Activated CD8-positive, alpha-beta memory T cell treated with anti-CD3 and anti-CD28 coated beads for 48 hours (primary cell): ENCODE data around the gene RIPK3.
A peak's percentile ranks its signal among the peaks of the same experiment; 100 is the strongest.
"Not testable (repeated sequence)": the region's sequence is repeated elsewhere in the genome, so short reads cannot be mapped to it uniquely, and the experiment has no call there.

ENCODE experiments used
- DNase-seq, 3 experiments: peaks; one replicate each; pipeline ENCODE4 v3.0.0-alpha.2; 2020; ENCODE audit warnings: low read depth in 2 of 3, low spot score in 2 of 3

Gene RIPK3

DNA sequence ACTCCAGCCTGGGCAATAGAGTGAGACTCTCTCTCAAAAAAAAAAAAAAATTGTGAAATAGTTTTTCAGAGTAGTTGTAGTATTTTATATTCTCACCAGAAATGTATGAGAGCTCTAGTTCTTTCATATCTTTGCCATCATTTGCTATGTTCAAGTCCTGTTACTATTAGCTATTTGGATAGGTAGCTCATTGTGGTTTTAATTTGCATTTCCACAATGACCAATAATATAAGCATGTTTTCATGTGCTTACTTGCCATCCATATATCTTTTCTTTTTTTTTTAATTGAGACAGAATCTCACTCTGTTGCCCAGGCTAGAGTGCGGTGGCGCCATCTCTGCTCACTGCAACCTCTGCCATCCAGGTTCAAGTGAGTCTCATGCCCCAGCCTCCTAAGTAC lies 8.4 kb upstream of the RIPK3 start:
- no peak for DNase-seq

DNA sequence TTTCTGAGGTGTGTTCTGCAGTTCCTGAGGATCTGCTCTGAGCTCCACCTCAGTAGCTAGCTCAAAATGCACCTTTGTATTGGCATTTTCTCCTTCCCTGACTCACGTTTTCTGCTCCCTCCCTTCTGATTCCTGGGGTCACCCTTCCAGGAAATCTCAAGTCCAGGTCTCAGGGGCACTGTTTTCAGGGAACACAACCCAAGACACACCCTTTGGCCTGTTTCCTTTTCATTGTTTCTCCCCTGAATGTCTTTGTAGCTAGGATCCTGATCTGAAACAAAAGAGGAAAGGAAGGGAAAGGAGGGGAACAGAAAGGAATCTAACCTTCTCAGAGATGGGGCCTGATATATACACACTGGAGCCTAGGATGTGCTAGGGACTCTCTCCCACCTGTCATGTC lies 7.3 kb upstream of the RIPK3 start:
- DNase-seq = no peak

DNA sequence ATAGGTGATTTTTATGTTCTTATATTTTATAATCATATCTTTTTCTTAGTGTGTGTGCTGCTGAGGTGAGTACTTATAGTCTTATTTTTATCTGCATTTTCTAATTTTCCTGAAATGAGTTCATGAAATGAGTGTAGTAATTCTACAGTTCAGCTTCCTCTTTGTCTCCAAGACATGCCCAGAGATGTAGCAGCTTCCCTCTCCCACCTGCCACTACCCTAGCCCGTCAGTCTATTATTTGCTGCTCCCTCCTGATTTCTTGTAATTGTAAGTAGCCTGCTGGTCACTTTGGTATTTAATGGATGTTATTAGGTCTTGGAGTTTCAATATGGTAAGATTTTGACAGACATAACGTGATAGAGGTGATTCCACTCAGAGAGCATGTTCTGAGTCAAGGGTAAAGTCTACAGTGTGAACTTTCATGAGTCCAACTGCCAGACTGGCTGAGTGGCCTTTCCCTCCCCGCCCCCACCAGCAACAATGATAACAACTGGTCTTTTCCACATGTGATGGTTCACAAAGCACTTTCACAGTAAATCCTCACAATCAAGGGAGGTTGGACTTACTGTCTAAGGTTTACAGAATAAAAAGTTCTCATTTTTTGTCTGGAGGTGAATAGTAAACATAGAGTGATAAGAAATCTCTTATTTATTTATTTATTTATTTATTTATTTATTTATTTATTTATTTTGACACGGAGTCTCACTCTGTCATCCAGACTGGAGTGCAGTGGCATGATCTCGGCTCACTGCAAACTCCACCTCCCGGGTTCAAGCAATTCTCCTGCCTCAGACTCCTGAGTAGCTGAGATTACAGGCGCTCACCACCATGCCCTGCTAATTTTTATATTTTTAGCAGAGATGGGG lies 4.2 kb upstream of the RIPK3 start:
- DNase-seq = no peak

DNA sequence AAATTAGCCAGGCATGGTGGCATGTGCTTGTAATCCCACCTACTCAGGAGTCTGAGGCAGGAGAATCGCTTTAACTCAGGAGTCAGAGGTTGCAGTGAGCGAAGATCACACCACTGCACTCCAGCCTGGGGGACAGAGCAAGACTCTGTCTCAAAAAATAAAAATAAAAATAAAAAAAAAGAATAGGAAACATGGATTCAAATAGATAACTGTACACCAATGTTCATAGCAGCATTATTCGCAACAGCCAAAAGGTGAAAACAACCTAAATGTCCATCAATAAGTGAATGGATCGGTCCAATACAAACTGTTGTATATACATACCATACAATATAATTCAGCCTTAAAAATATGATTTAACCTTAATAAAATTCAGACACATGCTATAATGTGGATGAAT lies 3.1 kb upstream of the RIPK3 start:
- DNase-seq = no peak

DNA sequence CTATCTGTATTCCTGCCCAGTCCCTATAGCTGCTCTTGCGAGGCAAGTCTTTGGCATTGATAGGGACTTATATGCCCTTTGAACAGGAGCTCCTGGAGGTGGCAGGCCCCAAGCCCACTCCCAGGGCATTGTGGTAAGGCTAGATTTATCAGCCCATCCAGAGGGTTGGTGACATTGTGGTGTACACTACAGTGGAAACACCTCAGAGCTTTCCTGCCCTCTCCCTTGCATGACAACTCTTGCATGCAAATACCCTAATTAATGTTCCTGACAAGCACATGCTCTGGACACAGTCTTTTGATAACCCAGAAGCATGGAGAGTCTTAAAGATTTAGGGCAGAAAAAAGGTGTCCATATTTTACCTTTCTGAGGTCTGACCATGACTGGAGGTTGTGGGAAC lies 815 bp upstream of the RIPK3 start:
- DNase-seq = no peak

DNA sequence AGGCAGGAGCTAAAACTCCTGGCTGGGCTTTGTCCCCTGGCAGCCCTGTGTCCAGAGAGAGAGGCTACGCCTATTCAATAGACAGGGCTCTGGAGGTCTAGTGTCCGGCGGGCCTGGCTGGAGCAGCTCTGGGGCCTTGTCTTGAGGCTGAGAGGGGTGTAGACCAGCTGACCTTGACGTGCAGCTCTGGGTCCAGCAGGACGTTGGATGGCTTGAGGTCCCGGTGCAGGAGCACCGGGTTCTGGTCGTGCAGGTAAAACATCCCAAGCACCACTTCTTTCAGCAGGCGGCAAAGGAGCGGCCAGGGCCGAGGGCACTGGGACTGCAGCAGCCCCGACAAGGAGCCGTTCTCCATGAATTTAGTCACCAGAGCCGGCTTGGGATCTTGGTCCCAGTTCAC lies 948 bp downstream of the RIPK3 start:
- no peak for DNase-seq

DNA sequence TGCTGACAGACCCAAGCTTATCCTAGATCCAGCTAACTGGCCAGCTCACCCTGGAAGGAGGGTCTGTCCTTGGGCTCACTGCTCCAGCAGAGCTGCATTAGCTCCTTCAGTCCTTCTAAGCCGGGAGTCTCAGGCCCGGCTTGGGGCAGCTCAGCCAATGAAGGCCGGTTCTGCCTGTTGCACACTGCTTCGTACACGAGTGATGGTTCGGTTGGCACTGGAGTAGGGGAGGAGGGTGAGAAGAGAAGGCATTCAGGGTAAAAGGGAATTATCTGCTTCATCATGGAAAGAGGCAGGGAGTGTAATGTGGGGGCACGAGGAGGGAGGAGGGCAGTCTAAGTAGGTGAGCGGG lies 2.0 kb downstream of the RIPK3 start:
- DNase-seq = no peak

DNA sequence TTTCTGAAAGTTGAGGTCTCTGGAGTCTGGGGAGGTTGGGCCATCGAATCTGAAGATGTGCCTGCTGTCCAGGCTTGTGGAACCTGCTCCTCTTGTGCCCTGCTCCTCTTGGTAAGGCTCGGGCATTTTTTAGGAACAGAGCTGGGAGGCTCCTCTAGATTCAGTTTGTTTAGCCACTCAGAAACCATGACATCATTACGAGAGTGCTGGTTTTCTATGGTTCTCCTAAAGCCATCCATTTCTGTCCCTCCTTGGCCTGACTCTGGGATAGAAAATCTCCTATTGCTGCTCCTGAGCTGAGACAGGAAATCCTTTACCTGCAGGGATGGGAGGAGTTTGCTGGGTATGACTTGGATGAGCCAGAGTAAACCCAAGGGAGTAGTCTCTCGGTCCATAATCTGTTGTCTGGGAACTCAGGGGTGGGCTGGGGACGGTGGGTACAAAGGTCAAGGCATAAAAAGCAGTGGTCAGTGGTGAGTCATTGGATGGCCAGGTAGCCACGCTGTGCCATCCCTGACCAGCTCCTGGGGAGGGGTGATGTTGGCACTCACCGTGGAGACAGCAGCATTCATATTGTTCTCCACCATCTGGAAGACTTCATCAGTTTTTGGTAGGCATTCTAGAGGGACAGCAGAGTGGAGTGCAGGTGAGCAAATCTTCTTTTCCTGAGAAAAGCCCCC lies 2.5 kb downstream of the RIPK3 start:
- DNase-seq = no peak

DNA sequence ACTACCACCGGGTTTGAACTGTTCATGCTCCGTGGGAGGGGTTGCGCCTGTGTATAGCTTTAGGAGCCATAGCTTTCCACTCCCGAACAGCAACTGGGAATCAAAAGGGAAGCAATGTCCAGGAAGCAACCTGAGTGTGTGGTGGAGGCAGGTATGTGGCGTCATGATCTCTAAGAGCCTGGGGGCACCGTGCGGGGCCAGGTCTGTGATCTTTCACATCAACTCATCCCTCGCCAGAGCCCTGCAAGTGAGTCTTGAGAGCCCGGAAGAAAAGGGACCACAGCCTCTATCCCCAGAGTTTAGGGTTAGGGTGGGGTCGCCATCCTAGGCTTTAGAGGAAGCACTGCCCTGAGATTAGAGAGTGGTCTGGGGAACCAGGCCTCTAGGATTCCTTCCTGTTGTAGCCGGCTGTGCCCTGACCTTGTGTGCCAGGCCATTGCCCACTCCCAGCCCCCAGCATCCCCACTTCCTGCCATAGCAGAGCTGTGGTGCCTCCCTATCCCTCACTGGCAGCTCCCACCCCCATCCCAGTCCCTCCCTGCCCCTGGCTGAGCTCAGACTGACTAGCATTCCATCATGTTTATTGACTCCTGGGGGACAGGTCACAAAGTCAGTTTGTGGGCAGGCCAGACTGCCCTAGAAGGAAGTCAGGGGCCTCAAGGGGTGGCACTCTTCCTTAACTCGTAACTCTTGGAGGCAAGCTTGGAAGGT lies 4.2 kb downstream of the RIPK3 start:
- no peak for DNase-seq

DNA sequence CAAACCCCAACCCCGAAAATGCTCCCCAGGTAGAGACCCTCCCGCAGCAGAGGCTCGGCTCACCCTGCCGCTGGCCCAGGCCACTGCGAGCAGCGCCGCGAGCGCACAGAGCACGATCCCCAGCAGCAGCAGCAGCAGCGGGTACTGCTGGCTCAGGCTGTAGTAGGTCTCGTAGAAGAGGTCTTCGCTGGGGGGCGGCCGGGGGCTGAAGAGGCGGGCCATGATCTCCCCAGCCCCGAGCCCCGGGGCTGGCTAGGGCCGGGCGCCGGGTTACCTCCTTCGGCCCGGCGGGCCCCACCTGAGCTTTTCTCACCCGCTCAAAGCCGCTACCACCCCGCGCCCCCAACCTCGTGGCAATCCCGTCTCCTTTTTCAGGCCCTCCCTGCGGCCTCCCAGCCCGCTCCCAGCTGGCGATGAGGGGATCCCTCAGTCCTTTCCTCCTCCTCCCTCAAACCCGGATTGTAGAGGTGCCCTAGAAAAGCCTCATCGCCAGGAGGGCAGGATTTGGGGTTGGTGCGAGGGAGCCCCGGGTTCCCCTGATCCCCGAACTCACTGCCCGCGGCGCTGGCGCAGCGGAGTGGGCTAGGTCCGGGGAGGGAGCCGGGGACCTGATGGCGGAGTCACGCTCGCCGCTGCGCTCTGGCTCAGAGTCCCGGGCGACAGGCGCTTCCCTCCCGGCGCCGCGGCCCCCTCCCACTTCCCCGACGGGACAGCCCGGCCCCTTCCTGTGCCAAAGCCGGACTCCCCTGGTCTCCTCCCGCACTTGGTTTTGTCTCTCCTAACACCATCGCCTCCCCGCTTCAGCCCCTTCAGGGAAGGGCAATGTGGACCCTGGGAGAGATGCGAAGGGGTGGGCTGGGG lies 5.1 kb downstream of the RIPK3 start, which contains the start of gene ADCY4:
TSS of gene ADCY4 (minus strand) at position 641 of the 861 bp plus-strand sequence. CDS start at position 222, 419 bp downstream.
- DNase-seq = no peak

DNA sequence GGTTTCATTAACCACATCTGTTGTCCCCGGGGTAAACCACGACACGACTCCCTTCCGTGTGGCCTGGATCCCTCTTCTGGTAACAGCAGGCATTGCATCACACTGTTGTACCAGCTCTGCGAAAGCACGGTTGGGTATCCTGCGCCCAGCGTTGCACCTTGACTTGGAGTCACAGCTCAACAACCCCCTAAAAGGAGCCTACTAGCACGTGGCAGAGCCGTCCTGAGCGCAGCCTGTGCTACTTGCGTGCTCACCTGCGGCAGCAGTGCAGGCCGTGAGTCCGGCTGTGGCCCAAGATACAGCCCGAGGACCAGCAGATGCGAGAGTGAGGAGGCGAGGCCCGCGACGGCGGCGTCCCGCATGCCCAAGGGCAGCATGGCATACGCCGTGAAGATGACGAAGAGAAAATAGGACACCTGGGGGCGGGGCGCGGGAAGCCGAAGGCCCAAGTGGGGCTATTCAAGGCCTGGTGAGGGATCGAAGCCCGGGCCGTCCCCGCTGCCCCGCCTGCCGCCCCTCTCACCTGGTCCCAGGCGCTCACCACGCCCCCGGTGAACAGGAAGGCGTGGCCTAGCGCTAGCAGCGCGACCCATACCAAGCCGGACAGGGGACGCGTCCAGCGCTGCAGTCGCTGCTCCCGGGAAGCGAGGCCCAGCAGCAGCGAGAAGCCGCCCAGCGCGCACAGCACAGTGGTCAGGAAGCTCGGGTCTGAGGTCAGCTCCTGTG lies 7.4 kb downstream of the RIPK3 start:
- peak in 1 of 3 experiments; percentile 55 for DNase-seq

DNA sequence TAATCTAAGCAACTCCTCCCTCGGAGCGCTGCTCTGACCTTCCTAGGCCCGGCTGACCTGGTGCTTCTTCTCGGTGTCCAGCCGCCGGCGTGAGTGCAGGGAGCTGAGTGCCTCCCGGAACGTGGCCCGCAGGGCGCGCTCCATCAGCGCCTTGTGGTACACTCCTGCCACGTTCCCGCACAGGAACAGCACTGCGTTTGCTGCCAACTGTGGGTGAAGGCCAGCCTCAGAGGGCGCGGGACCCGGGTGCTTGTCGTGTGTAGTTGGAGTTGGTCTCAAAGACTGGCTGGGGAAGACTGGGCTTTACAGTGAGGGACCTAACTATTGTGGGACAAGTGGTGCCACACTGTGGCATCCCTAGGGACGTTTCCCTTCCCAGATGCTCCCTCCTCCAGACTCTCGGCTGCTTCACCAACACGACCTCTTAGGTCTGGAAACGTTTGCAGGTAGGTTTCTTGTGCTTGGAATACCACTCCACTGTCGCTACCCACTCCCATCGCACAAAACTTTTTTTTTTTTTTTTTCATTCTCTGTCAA lies 8.0 kb downstream of the RIPK3 start:
- no peak for DNase-seq

DNA sequence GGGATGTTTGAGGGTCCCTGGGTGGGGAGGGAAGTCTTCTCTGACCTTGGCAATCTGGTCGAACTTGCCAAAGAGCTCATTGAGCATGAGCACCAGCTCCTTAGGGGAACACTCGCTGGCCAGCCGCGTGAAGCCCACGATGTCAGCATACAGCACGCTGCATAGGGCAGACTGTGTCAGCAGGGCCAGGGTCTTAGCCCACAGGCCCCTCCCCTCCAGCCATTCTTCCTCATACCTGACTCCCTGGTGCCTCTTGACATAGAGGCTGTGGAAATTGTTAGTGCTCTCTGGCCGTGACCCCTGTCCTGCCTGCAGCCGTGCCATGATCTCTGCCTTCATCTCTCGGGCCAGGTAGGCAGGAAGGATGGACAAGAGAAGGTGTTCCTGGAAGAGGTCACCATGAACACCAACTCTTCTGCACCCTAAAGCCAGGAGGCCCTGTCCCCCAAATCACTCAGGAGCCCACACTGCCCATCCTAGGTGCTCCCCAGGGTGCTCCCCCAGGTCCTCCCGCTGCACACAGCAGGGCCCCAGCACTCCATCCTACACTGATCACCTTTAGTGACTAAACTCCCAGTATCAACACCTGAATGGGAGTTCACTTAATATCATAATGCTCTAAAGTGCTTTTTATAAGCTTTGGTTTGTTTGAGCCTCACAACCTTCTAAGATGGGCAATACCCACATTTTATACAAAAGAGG lies 8.7 kb downstream of the RIPK3 start:
- DNase-seq = no peak

DNA sequence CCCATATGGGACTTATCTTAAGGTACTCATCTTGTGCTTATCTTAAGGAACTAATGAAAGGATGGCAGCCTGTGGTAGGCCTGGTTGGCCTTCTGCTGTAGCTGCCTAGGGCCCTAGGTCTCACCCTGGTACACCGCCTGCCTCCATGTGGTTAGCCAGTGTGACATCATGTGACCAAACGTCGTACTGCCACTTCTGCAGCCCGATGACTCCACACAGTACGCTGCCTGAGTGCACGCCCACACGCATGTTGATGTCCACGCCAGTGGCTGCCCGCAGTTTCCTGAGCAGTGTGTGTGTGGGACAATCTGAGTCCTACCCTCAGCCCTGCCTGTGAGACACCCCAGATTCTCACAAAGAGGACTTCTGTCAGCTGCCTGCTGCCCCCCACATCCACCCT lies 10.1 kb downstream of the RIPK3 start:
- DNase-seq = peak in 1 of 3 experiments; percentile 52

DNA sequence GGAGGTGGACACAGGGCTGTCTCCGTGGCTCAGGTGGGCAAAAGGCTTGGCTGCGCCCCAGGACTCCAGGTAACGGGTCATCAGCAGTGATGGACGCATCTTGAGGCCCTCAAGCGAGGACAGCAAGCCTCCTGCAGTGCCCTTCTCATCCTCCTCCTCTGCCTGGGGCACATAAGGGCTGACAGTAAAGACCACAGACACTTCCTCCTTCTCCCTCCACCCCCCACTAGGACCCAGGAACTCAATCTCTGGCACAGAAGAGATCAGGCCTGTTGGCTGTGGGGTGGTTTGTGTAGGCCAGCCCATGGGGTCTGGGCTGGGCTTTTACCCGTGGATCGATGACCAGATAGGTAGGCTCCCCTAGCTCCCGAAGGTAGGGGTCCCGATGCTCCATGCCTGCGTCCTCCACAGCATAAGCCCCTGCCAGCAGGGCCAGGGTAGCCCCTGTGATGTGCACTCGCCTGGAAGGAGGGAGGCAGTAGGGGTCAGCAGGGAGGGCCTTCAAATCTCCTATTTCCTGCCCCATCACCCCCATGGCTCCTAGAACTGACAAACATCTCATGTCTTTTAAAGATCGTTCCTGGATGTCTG lies 10.6 kb downstream of the RIPK3 start:
- no peak for DNase-seq

DNA sequence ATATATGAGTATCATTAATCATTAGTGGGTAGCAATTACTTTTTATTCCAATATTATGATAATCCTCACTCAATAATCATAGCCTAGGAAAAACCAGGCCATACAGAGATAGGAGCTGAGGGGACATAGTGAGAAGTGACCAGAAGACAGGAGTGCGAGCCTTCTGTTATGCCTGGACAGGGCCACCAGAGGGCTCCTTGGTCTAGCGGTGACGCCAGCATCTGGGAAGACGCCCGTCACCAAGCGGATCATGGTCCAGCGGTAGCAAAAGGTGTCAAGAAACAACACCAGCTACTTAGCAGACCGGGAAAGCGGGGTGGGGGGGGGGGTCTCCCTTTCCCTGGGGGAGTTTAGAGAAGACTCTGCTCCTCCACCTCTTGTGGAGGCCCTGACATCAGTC lies 11.9 kb downstream of the RIPK3 start:
- DNase-seq = not testable (repeated sequence)

DNA sequence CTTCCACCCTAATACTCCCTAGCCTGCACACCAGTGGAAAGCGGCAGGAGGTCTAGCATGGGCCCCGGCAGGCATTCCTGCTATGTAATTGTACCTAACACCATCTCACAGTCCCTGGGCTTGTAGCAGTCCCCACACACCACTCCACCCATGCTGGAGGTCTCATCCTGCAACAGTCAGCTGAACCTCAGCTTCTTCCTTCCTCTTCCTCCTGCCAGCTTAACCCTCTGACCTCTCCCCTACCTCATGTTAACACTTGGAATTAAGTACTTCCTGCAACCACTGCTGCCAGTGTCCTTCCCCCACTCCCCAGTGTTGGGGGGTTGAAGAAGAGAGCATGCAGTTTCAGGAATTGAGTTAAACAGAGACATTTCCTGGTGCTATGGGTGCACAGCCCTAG lies 12.5 kb downstream of the RIPK3 start:
- DNase-seq = no peak

DNA sequence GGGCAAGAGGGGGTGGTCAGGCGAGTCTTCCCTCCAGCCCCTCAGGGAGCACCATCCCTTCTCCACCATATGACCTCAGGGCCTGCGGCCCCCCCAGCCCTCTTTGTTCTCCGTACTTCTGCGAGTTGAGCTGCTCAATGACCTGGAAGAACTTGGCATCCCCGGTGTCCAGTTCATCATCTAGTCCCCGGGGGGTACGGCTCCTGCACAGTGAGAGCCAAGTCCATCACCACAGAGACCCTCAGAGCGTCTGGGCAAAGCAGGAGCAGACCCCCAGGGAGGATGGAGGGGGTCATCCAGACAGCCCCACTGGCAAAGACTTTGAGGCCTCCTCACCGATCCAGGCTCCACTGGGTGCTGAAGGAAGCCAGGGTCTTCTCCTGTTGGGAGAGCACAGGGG lies 13.8 kb downstream of the RIPK3 start:
- DNase-seq = no peak

DNA sequence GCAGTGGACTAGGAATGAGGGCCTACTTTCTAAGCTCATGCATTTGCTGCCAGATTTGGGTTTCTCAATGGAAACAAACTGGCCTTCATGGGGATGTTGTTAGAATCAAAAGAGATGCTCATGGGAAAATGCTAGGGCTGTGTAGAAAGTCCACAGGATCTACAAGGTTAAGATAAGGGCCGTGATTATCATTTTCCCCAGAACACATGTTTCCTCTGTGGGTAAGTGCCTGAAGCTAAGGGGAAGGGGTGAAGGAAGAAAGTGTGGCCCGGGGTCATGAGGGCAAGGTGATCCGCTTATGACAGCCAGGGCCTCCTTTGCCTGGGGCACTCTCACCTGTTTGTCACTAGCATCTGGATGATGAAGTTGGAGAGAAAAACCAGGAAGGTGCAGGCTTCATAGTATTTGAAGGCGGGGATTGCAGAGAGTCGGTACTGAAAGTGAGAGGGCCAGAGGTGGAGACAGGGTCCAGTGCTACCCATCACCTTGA lies 14.7 kb downstream of the RIPK3 start:
- DNase-seq = no peak
